HepG2 (cell line): ENCODE results near the gene RESP18. TPM values are rescaled to one million over a fixed set of nuclear protein-coding genes. Genes with fewer than 3 reads are reported as not detected.

Source experiments
- CSRNP1 ChIP-seq: sonication (generic); formaldehyde crosslinking; IDR thresholded peaks from 2 replicates; pipeline ENCODE4 v1.8.1; 2023; ENCODE audit warnings: mild to moderate bottlenecking, missing genetic modification reagents
- ELF1 ChIP-seq: sonication (generic); formaldehyde crosslinking; IDR thresholded peaks from 2 replicates; pipeline ENCODE4 v1.4.0; 2020; ENCODE audit warnings: missing genetic modification reagents
- GTF2F1 ChIP-seq: fragments of 150-350 bp; IDR thresholded peaks from 2 replicates; pipeline ENCODE4 v1.6.1; 2014; ENCODE audit warnings: low read length
- HOXA3 ChIP-seq: sonication (generic); formaldehyde crosslinking; IDR thresholded peaks from 2 replicates; pipeline ENCODE4 v1.5.0; 2020; ENCODE audit warnings: missing genetic modification reagents
- KIAA2018 ChIP-seq: sonication (generic); formaldehyde crosslinking; IDR thresholded peaks from 2 replicates; pipeline ENCODE4 v1.5.0; 2020; ENCODE audit warnings: mild to moderate bottlenecking, missing genetic modification reagents, borderline replicate concordance
- MIER3 ChIP-seq: IDR thresholded peaks from 2 replicates; pipeline ENCODE4 v1.6.1; 2016; ENCODE audit warnings: missing compliant biosample characterization, borderline replicate concordance
- NFRKB ChIP-seq: fragments of 450-650 bp; IDR thresholded peaks from 2 replicates; pipeline ENCODE4 v1.6.1; 2017
- NR2F6 ChIP-seq, 2 experiments: IDR thresholded peaks; 2 replicates each; pipeline ENCODE4 v1.6.1; 2016; ENCODE audit warnings: antibody characterized with exemption in 1 of 2, mild to moderate bottlenecking in 1 of 2
- NRL ChIP-seq: sonication (generic); formaldehyde crosslinking; IDR thresholded peaks from 2 replicates; pipeline ENCODE4 v1.5.0; 2020; ENCODE audit warnings: missing genetic modification reagents, mild to moderate bottlenecking, moderate library complexity, borderline replicate concordance
- PATZ1 ChIP-seq: sonication (generic); formaldehyde crosslinking; IDR thresholded peaks from 2 replicates; pipeline ENCODE4 v1.4.0; 2020; ENCODE audit warnings: missing genetic modification reagents
- TCF12 ChIP-seq, 2 experiments: fragments of 450-650 bp in 1 of 2; sonication (generic) in 1 of 2; formaldehyde crosslinking in 1 of 2; IDR thresholded peaks; 2 replicates each; pipeline versions ENCODE4 v1.6.1 to v1.8.0; 2017 to 2022; ENCODE audit warnings: antibody characterized with exemption in 1 of 2, mild to moderate bottlenecking in 1 of 2, missing genetic modification reagents in 1 of 2, moderate library complexity in 1 of 2
- ZFP36 ChIP-seq: fragments of 150-350 bp; IDR thresholded peaks from 2 replicates; pipeline ENCODE4 v1.6.1; 2018; ENCODE audit warnings: borderline replicate concordance, low read length, low read depth; ENCODE audit not compliant: partially characterized antibody
- ZMYM2 ChIP-seq: sonication (generic); formaldehyde crosslinking; IDR thresholded peaks from 2 replicates; pipeline ENCODE4 v1.8.0; 2022; ENCODE audit warnings: mild to moderate bottlenecking, missing genetic modification reagents
- ZMYM4 ChIP-seq: sonication (generic); formaldehyde crosslinking; IDR thresholded peaks from 2 replicates; pipeline ENCODE4 v1.8.1; 2023; ENCODE audit warnings: mild to moderate bottlenecking, missing genetic modification reagents
- ZNF230 ChIP-seq: sonication (generic); formaldehyde crosslinking; IDR thresholded peaks from 2 replicates; pipeline ENCODE4 v1.4.0; 2020; ENCODE audit warnings: mild to moderate bottlenecking, missing genetic modification reagents
- ZNF234 ChIP-seq: sonication (generic); formaldehyde crosslinking; conservative IDR thresholded peaks from 2 replicates; pipeline ENCODE4 v1.5.1; 2020; ENCODE audit warnings: mild to moderate bottlenecking, missing genetic modification reagents
- ZNF776 ChIP-seq: sonication (generic); formaldehyde crosslinking; IDR thresholded peaks from 2 replicates; pipeline ENCODE4 v1.4.0; 2020; ENCODE audit warnings: mild to moderate bottlenecking, missing genetic modification reagents
- polyA plus RNA-seq, 8 experiments: library from polyadenylated mRNA; depleted of rRNA in 3 of 8; stranded (reverse) in 7 of 8; unstranded in 1 of 8; fragments of >200 nt; fragmentation: Illumina TruSeq in 4 of 8; extraction: Trizol in 4 of 8; gene quantifications; 2 replicates each; pipeline versions ENCODE4 v1.2.1 to v1.2.3, GENCODE V29; 2011 to 2016; ENCODE audit warnings: low read depth in 4 of 8, missing spikeins in 1 of 8, mixed read lengths in 1 of 8; ENCODE audit not compliant: insufficient read depth in 1 of 8
- total RNA-seq, 5 experiments: library from RNA; depleted of rRNA; stranded (reverse); fragments of >200 nt; fragmentation: Illumina TruSeq; extraction: Trizol; gene quantifications; 2 replicates each; pipeline ENCODE4 v1.2.3, GENCODE V29; 2016; ENCODE audit warnings: low read depth in 1 of 5

Gene RESP18
- total and polyA plus RNA-seq, 2 of the 13 experiments (the other 11 are each of a cell fraction or from before 2014, with no cell fraction given): not detected

GRCh38 chr2:219308142-219309101 lies 24.1 kb downstream of the RESP18 start (continued):
- no peak for TF ChIP-seq KIAA2018 (CRISPR knock-in tag)
- TF ChIP-seq HOXA3 (CRISPR knock-in tag): peak; percentile 80
- TF ChIP-seq ZNF776 (CRISPR knock-in tag): peak; percentile 71; the same call in 1 of the 2 replicates
- TF ChIP-seq GTF2F1: no peak
- TF ChIP-seq TCF12 (IDR thresholded peaks at IDR 0.05): no peak
- peak; percentile 63; the same call in 1 of the 2 replicates for TF ChIP-seq TCF12 (CRISPR knock-in tag; IDR thresholded peaks at IDR 0.05)
- peak; percentile 84; the same call in 1 of the 2 replicates for TF ChIP-seq ZNF234
- TF ChIP-seq MIER3 (CRISPR knock-in tag): peak; percentile 83; the same call in 1 of the 2 replicates
- TF ChIP-seq ZNF230 (CRISPR knock-in tag): peak; percentile 95
- no peak for TF ChIP-seq ZFP36
- TF ChIP-seq ZMYM4 (CRISPR knock-in tag): peak; percentile 69
- TF ChIP-seq NRL (CRISPR knock-in tag): peak; percentile 76; the same call in 1 of the 2 replicates
- TF ChIP-seq CSRNP1: peak; percentile 92; the same call in 1 of the 2 replicates
- TF ChIP-seq NFRKB: no peak
- TF ChIP-seq ZMYM2 (CRISPR knock-in tag): no peak
- peak; percentile 81 for TF ChIP-seq PATZ1
- no peak for TF ChIP-seq NR2F6 (IDR thresholded peaks at IDR 0.05)
- TF ChIP-seq NR2F6 (CRISPR knock-in tag; IDR thresholded peaks at IDR 0.05): peak; percentile 67
- TF ChIP-seq ELF1: no peak
